ENCODE data around the gene HCAR1.
"Not testable (repeated sequence)": the region's sequence is repeated elsewhere in the genome, so short reads cannot be mapped to it uniquely, and the experiment has no call there.

GRCh38 chr12:122680989-122681388 is 49.7 kb downstream of the HCAR1 start:
- TF ChIP-seq TAF1 (IDR thresholded peaks at IDR 0.05; ENCODE audit: borderline replicate concordance, low read depth, low read length); POLR2A (IDR thresholded peaks at IDR 0.05; ENCODE audit: low read depth, low read length); POLR2AphosphoS5 (IDR thresholded peaks at IDR 0.05; ENCODE audit: low read depth, low read length): not testable (repeated sequence)

Data from GM12892 (cell line).